OCI-LY1 (cell line): ENCODE results near the gene EML6.

Source experiments
- H2AFZ ChIP-seq: fragments of 200-600 bp; sonication (generic), shearing (Covaris generic); 2 replicates; pipeline ENCODE4 v1.6.0; 2014; ENCODE audit warnings: antibody characterized with exemption, mild to moderate bottlenecking, low read length
- H3F3A ChIP-seq: fragments of 200-600 bp; sonication (generic), shearing (Covaris generic); 2 replicates; pipeline ENCODE4 v1.6.0; 2014; ENCODE audit warnings: mild to moderate bottlenecking, antibody characterized with exemption, low read length, moderate library complexity; ENCODE audit not compliant: insufficient read depth
- H3K27ac ChIP-seq: fragments of 200-600 bp; sonication (generic); 2 replicates; pipeline ENCODE4 v1.5.1; 2014; ENCODE audit warnings: low read length, mixed run types, mild to moderate bottlenecking, low read depth; ENCODE audit not compliant: poor library complexity, severe bottlenecking
- H3K27me3 ChIP-seq: fragments of 200-600 bp; sonication (generic); 2 replicates; pipeline ENCODE4 v1.6.0; 2014; ENCODE audit warnings: antibody characterized with exemption, mild to moderate bottlenecking, low read length, moderate library complexity; ENCODE audit not compliant: insufficient read depth
- H3K36me3 ChIP-seq: fragments of 200-600 bp; sonication (generic); 2 replicates; pipeline ENCODE4 v1.6.1; 2014; ENCODE audit warnings: mild to moderate bottlenecking, antibody characterized with exemption, low read length, moderate library complexity, mixed read lengths; ENCODE audit not compliant: insufficient read depth
- H3K4me1 ChIP-seq: fragments of 200-600 bp; sonication (generic); 2 replicates; pipeline ENCODE4 v1.5.1; 2014; ENCODE audit warnings: mild to moderate bottlenecking, low read length, moderate library complexity; ENCODE audit not compliant: insufficient read depth, severe bottlenecking
- H3K4me2 ChIP-seq: fragments of 200-600 bp; sonication (generic), shearing (Covaris generic); 2 replicates; pipeline ENCODE4 v1.6.1; 2014; ENCODE audit warnings: low read length
- H3K4me3 ChIP-seq: fragments of 200-600 bp; sonication (generic); 2 replicates; pipeline ENCODE4 v1.5.1; 2014; ENCODE audit warnings: low read length, low read depth, mild to moderate bottlenecking, mixed read lengths; ENCODE audit not compliant: poor library complexity, severe bottlenecking
- H3K79me2 ChIP-seq: fragments of 200-600 bp; shearing (Covaris generic); 2 replicates; pipeline ENCODE4 v1.6.1; 2016; ENCODE audit warnings: mixed run types, low read length, mixed read lengths; ENCODE audit not compliant: insufficient read depth
- H3K9ac ChIP-seq: fragments of 200-600 bp; sonication (generic), shearing (Covaris generic); 2 replicates; pipeline ENCODE4 v1.6.1; 2014; ENCODE audit warnings: mild to moderate bottlenecking, low read length, mixed read lengths
- H3K9me2 ChIP-seq: fragments of 200-600 bp; sonication (generic), shearing (Covaris generic); 2 replicates; pipeline ENCODE4 v1.6.1; 2014; ENCODE audit warnings: low read depth, mild to moderate bottlenecking, low read length, mixed read lengths
- H3K9me3 ChIP-seq: fragments of 200-600 bp; shearing (Covaris generic); 2 replicates; pipeline ENCODE4 v1.6.1; 2014; ENCODE audit warnings: low read length, mixed read lengths
- H4K20me1 ChIP-seq: fragments of 200-600 bp; sonication (generic), shearing (Covaris generic); 2 replicates; pipeline ENCODE4 v1.6.0; 2016; ENCODE audit warnings: mild to moderate bottlenecking, low read length; ENCODE audit not compliant: insufficient read depth
- EZH2 ChIP-seq: fragments of 200-600 bp; sonication (generic), shearing (Covaris generic); IDR thresholded peaks from 2 replicates; pipeline ENCODE4 v1.8.0; 2017; ENCODE audit warnings: borderline replicate concordance, mixed run types, mild to moderate bottlenecking, antibody characterized with exemption, low read length, moderate library complexity, mixed read lengths
- TF ChIP-seq, protein P1 (sequence below): fragments of 200-600 bp; sonication (generic), shearing (Covaris generic); IDR thresholded peaks from 2 replicates; pipeline ENCODE4 v1.5.1; 2017; ENCODE audit warnings: mild to moderate bottlenecking, antibody characterized with exemption, low read length, moderate library complexity, mixed read lengths

Gene EML6

DNA sequence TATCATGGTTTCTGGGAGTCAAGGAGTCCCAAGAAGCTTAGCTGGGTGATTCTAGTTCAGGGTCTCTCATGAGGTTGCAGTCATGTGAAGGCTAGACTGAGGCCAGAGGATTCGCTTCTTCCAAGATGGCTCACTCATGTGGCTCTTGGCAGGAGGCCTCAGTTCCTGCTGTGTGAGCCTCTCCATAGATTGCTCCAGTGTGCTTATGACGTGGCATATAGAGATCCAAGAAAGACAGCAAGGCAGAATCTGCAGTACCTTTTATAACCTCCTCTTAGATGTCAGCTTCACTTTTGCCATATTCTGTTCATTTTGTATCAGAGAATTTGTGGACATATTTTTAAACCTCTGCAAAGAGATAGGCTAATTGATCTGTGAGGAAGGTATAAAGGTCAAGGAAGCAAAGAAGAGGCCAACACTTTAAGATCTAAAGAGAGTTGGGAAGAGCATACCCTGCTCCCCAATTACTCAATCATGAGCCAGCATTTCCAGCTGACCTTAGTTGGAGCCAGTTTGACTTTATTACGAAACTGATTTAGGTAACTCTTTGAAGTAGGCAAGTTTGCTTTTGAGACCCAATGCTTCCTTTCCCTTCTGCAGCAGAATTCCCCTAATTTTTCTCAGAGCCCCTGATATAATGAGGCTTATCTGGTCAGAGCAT, 134.7 kb downstream of the EML6 start:
- Histone ChIP-seq H3K4me3 (no peak overlapping the region), H3K4me2 (no peak overlapping the region), H3K27ac (no peak overlapping the region), H3K36me3 (peaks cover 97% of the 10 kb centered on the region), H3K9me2 (no peaks in the 10 kb centered on the region; the same call in 1 of the 2 replicates), H4K20me1 (no peaks in the 10 kb centered on the region), H3F3A (no peaks in the 10 kb centered on the region), H3K9ac (no peak overlapping the region), H3K27me3 (no peaks in the 10 kb centered on the region), H2AFZ (no peak overlapping the region), H3K79me2 (no peaks in the 10 kb centered on the region), H3K4me1 (no peaks in the 10 kb centered on the region), H3K9me3 (no peaks in the 10 kb centered on the region)
- TF ChIP-seq, protein P1, sequence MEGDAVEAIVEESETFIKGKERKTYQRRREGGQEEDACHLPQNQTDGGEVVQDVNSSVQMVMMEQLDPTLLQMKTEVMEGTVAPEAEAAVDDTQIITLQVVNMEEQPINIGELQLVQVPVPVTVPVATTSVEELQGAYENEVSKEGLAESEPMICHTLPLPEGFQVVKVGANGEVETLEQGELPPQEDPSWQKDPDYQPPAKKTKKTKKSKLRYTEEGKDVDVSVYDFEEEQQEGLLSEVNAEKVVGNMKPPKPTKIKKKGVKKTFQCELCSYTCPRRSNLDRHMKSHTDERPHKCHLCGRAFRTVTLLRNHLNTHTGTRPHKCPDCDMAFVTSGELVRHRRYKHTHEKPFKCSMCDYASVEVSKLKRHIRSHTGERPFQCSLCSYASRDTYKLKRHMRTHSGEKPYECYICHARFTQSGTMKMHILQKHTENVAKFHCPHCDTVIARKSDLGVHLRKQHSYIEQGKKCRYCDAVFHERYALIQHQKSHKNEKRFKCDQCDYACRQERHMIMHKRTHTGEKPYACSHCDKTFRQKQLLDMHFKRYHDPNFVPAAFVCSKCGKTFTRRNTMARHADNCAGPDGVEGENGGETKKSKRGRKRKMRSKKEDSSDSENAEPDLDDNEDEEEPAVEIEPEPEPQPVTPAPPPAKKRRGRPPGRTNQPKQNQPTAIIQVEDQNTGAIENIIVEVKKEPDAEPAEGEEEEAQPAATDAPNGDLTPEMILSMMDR = no peak
- TF ChIP-seq EZH2 = no peak

DNA sequence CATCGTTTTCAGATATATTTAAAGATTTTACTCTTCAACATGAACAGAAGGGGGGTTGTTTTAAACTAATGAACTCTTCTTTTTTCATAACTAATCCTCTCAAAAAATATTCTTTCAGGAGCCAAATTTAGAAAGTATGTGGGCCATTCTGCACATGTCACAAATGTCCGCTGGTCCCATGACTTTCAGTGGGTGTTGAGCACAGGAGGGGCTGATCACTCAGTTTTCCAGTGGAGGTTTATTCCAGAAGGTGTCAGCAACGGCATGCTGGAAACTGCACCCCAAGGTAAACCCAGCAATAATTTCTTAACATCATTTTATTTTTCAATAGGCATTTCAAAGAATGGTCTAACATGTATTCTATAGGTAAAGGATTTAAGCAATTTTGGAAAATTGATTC, 136.0 kb downstream of the EML6 start:
- Histone ChIP-seq H3K9me3 (no peaks in the 10 kb centered on the region), H3K79me2 (no peaks in the 10 kb centered on the region), H3K4me1 (no peaks in the 10 kb centered on the region), H3F3A (no peaks in the 10 kb centered on the region), H3K9me2 (no peaks in the 10 kb centered on the region; the same call in 1 of the 2 replicates), H3K27me3 (no peaks in the 10 kb centered on the region), H4K20me1 (no peaks in the 10 kb centered on the region), H2AFZ (no peak overlapping the region), H3K9ac (no peak overlapping the region), H3K4me2 (no peak overlapping the region), H3K36me3 (peaks cover 97% of the 10 kb centered on the region), H3K4me3 (no peak overlapping the region), H3K27ac (no peak overlapping the region)
- TF ChIP-seq, protein P1 = no peak
- no peak for TF ChIP-seq EZH2

DNA sequence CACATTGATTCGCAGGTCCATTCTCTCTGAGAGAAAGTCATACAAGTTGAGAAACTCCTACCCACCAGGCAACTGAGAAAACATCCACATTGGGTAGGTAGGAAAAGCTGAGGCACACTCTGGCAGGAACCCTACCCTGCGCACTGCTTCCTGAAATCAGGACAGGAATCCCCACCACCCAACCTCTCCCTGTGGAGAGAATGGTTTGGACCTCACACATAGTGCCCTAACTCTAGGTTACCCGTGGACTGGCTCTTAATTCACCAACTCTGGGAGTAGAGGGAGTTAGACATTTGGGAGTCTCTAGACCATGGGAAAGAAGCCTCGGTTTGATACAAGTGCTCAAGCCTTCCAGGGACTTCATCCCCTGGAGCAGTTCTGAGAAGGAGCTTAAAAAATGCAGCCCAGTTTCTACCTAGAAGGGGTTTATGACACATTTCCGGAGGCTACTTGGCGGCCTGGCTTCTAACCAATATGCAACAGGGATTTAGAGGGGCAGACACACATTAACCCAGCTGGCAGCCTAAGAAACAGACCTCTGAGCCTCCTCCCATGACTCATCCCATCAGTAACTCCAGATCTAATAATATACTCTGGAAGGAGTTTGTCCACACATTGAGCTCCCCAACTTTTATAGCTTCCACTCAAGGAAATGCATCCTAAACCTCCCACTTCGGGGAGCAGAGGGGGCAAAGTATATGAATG, 136.7 kb downstream of the EML6 start:
- no peak overlapping the region for H3K4me3 ChIP-seq
- no peaks in the 10 kb centered on the region for H3K79me2 ChIP-seq
- no peak overlapping the region for H3K9ac ChIP-seq
- H3K4me1 ChIP-seq = peaks cover 5% of the 10 kb centered on the region
- no peaks in the 10 kb centered on the region; the same call in 1 of the 2 replicates for H3K9me2 ChIP-seq
- H4K20me1 ChIP-seq = no peaks in the 10 kb centered on the region
- no peaks in the 10 kb centered on the region for H3F3A ChIP-seq
- no peak overlapping the region for H2AFZ ChIP-seq
- H3K27ac ChIP-seq = no peak overlapping the region
- H3K36me3 ChIP-seq = peaks cover 97% of the 10 kb centered on the region
- no peak overlapping the region for H3K4me2 ChIP-seq
- H3K9me3 ChIP-seq = no peaks in the 10 kb centered on the region
- no peaks in the 10 kb centered on the region for H3K27me3 ChIP-seq
- TF ChIP-seq, protein P1 = no peak
- no peak for TF ChIP-seq EZH2
